Suprapubic skin (tissue), 4 donors: Measurements from ENCODE around the gene TRUB1.

Experiments
- CTCF ChIP-seq, 2 donors: fragments of 200-600 bp in 1 of 2; fragments of 450-650 bp in 1 of 2; sonication (generic) in 1 of 2; IDR thresholded peaks; one replicate each; pipeline ENCODE4 v1.5.1; 2016 to 2019; ENCODE audit warnings: antibody characterized with exemption in 2 of 2, mild to moderate bottlenecking in 1 of 2, moderate library complexity in 1 of 2
- POLR2A ChIP-seq, 2 donors: fragments of 450-650 bp; IDR thresholded peaks; one replicate each; pipeline ENCODE4 v1.6.1; 2017; ENCODE audit warnings: antibody characterized with exemption in 2 of 2, mild to moderate bottlenecking in 2 of 2, moderate library complexity in 2 of 2
- POLR2AphosphoS5 ChIP-seq, 3 donors: sonication (generic); formaldehyde crosslinking; IDR thresholded peaks; one replicate each; pipeline ENCODE4 v1.6.1; 2017; ENCODE audit warnings: antibody characterized with exemption in 3 of 3

DNA sequence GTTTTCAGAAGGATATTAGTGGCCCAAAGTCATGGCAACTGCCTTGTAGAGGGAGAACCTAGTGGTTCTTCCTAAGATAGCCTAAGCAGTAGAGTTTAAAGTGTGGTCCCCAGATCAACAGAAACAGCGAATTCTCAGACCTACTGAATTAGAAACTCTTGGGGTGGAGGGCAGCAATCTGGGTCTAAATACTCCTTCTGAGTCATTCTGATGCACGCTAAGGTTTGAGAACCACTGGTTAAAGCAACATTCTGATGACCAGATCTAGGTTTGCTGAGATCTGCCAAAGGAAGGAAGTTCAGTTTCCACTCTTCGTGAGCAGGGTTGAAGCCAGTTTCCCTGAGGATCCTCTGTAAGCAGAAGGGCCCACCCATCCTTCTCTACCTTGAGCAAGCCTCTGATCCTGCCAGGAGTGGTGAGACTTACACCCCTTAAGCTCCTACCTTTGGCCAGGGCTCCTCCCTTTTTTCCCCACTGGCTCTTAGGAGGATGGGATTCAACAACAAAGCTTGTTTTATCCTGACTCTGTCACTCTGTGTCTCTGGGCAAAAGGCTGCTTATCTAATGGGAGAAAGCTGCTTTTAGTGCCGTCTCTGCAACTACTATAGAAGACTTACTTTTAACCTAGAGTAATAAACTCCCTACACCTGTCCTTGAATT, 26.8 kb upstream of the TRUB1 start:
- TF ChIP-seq CTCF (IDR thresholded peaks at IDR 0.05) (no peak), POLR2AphosphoS5 (IDR thresholded peaks at IDR 0.05) (no peak), POLR2A (IDR thresholded peaks at IDR 0.05) (no peak)
